PC-9 (cell line): ENCODE measurements around the gene DNAJB6. TPM values are rescaled to one million over a fixed set of nuclear protein-coding genes. Genes with fewer than 3 reads are reported as not detected.

Source experiments
- BruUV-seq: library from RNA; stranded (reverse); fragments of 400-500 nt; replicated peaks from 2 replicates; lab custom pipeline; 2021; lab: Mats Ljungman, UMichigan
- CTCF ChIA-PET: fragments of 300-600 bp; sonication (Branson Sonifier 250); formaldehyde crosslinking; loops from one replicate; lab custom pipeline; 2022; ENCODE audit warnings: antibody characterized with exemption; lab: Charles Lee
- POLR2A ChIA-PET: fragments of 300-600 bp; sonication (Branson Sonifier 250); formaldehyde crosslinking; loops from one replicate; lab custom pipeline; 2022; ENCODE audit warnings: antibody characterized with exemption; ENCODE audit not compliant: unreplicated experiment; lab: Charles Lee
- DNase-seq, 2 experiments: peaks; one replicate each; pipeline versions ENCODE4 v3.0.0 to v3.0.0-alpha.2; 2015 to 2022; ENCODE audit warnings: mixed read lengths in 1 of 2
- H2AFZ ChIP-seq: fragments of 200-600 bp; sonication (generic); 2 replicates; pipeline ENCODE4 v1.8.1; 2017; ENCODE audit warnings: antibody characterized with exemption
- H3F3A ChIP-seq: fragments of 200-600 bp; sonication (generic); 2 replicates; pipeline ENCODE4 v1.8.1; 2017; ENCODE audit warnings: antibody characterized with exemption, mild to moderate bottlenecking, low read depth; ENCODE audit not compliant: insufficient read depth
- H3K27ac ChIP-seq: fragments of 200-600 bp; sonication (generic); 2 replicates; pipeline ENCODE4 v1.6.1; 2016; ENCODE audit warnings: mixed run types
- H3K27me3 ChIP-seq: fragments of 200-600 bp; sonication (generic); 2 replicates; pipeline ENCODE4 v1.6.1; 2016; ENCODE audit warnings: low read depth, mixed run types; ENCODE audit not compliant: insufficient read depth
- H3K36me3 ChIP-seq: fragments of 200-600 bp; sonication (generic); 2 replicates; pipeline ENCODE4 v1.6.1; 2016; ENCODE audit warnings: low read depth, mixed run types
- H3K4me1 ChIP-seq: fragments of 200-600 bp; sonication (generic); replicated peaks from 2 replicates; pipeline ENCODE4 v1.6.1; 2016; ENCODE audit warnings: mixed run types; ENCODE audit not compliant: insufficient read depth
- H3K4me2 ChIP-seq: fragments of 200-600 bp; sonication (generic); 2 replicates; pipeline ENCODE4 v1.6.1; 2017; ENCODE audit warnings: mixed run types
- H3K4me3 ChIP-seq: fragments of 200-600 bp; sonication (generic); 2 replicates; pipeline ENCODE4 v1.6.1; 2016; ENCODE audit warnings: mixed run types
- H3K79me2 ChIP-seq: fragments of 200-600 bp; sonication (generic); 2 replicates; pipeline ENCODE4 v1.6.1; 2017; ENCODE audit warnings: low read depth, mixed run types
- H3K9me2 ChIP-seq: fragments of 200-600 bp; sonication (generic); 2 replicates; pipeline ENCODE4 v1.8.1; 2017; ENCODE audit warnings: mild to moderate bottlenecking; ENCODE audit not compliant: insufficient read depth
- H3K9me3 ChIP-seq: fragments of 200-600 bp; sonication (generic); 2 replicates; pipeline ENCODE4 v1.8.1; 2016; ENCODE audit warnings: low read depth; ENCODE audit not compliant: insufficient read depth
- H4K20me1 ChIP-seq: fragments of 200-600 bp; sonication (generic); 2 replicates; pipeline ENCODE4 v1.8.1; 2017; ENCODE audit not compliant: insufficient read depth
- CTCF ChIP-seq: fragments of 200-600 bp; sonication (generic); conservative IDR thresholded peaks from 2 replicates; pipeline ENCODE4 v1.6.1; 2017; ENCODE audit warnings: mixed run types, antibody characterized with exemption, mild to moderate bottlenecking, moderate library complexity
- EZH2 ChIP-seq: fragments of 200-600 bp; sonication (generic); IDR thresholded peaks from 2 replicates; pipeline ENCODE4 v1.8.0; 2017; ENCODE audit warnings: antibody characterized with exemption, low read depth
- intact Hi-C: fragments of 100-400 bp; cut with micrococcal nuclease; formaldehyde crosslinking; loops from one replicate; pipeline ENCODE4 v1.10.0; 2022; ENCODE audit not compliant: unreplicated experiment
- total RNA-seq: library from RNA; stranded (reverse); gene quantifications from 2 replicates; pipeline ENCODE4 v1.2.3, GENCODE V29; 2021

Gene DNAJB6
- total RNA-seq, 1 experiment from 2014 or later = 182 TPM

DNA sequence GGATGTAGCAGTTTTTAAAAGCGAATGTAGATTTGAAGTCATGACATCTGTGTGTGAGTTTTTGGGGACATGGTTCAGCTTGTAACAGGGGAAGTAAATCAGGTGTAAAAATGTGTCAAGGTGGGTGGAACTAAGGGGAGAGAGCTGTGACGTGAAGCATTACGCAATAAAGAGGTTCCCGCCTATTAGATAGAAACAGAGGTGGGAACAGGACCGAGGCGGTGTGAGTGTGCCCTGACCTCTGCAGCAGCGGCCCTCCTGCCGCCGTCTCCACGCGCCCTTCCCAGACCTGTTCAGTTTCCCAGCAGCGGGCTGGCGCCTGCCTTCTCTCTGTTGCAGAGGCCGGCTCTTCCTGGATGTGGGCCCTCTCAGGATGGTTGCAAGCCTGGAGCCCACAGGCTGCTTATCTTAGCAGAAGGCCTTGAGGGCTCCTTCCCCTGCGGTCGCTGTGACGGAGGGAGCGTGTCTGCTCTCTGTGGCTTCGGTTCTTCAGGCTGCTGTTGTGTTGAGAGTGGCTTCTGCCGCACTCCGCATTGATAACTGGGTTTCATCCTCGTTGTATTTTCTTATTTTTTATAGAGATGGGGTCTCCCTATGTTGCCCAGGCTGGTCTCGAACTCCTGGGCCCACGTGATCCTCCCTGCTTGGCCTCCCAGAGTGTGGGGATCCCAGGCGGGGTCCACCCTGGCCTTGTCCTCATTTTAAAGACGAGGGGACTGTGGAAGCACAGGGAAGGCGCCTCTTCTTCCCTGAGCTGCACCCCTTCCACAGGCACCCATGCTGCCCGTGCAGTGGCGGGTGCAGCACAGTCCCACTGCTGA is 65.0 kb downstream of the DNAJB6 start:
- Histone ChIP-seq H3F3A (peaks cover 51% of the 10 kb centered on the region; the same call in 1 of the 2 replicates), H4K20me1 (peaks cover 82% of the 10 kb centered on the region), H3K4me2 (no peak overlapping the region), H3K4me3 (no peak overlapping the region), H3K9me2 (no peaks in the 10 kb centered on the region), H3K27me3 (no peaks in the 10 kb centered on the region), H3K4me1 (peaks cover 10% of the 10 kb centered on the region), H3K9me3 (no peaks in the 10 kb centered on the region), H3K36me3 (peaks cover 11% of the 10 kb centered on the region; the same call in 1 of the 2 replicates), H3K79me2 (peaks cover 30% of the 10 kb centered on the region), H2AFZ (no peak overlapping the region), H3K27ac (no peak overlapping the region)
- BruUV-seq = no TSS peak
- TF ChIP-seq EZH2 (no peak), CTCF (no peak)
- DNase-seq = no peak
- POLR2A ChIA-PET = no interaction called here
- CTCF ChIA-PET = no interaction called here
- intact Hi-C loops = no loop called here

DNA sequence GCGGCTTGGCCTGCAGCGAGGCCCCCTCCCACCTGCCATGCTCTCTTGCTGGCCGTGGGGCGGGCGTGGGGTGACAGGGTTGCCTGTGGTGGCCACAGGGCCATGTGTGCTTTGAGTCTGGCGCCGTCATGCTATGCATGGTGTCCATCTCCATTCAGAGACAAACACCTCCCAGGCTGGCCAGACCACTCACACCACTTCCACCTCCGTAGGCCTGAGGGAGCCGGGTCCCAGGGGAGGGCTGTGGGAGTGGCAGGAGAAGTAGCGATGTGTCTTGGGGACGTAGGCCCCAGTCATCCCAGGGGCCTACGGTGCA is 65.5 kb downstream of the DNAJB6 start:
- intact Hi-C loops = no loop called here

DNA sequence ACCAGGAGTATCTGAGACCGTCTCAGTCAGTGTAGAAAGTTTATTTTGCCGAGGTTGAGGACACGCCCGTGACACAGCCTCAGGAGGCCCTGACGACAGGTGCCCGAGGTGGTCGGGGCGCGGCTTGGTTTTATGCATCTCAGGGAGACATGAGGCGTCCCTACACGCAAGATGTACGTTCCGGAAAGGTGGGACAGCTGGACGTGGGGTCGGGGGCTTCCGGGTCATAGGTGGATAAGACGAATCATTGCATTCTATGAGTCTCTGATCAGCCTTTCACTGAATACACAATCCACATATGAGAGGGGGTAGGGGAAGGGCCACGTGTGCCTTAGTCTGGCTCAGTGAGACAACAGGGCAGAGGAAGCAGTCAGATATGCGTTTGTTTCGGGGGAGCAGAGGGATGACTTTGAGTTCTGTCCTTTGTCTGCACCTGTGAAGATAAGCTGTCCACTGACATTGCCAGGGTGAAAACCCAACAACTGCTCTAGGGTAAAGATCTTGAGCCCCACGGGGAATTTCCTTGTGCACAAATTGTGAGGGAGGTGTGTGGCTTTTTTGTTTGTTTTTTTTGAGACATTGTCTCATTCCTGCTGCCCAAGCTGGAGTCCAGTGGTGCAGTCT is 66.2 kb downstream of the DNAJB6 start:
- ChIA-PET CTCF (no interaction called here), POLR2A (no interaction called here)
- Histone ChIP-seq H3K27ac (no peak overlapping the region), H3K4me1 (peaks cover 10% of the 10 kb centered on the region), H3F3A (peaks cover 51% of the 10 kb centered on the region; the same call in 1 of the 2 replicates), H3K79me2 (peaks cover 36% of the 10 kb centered on the region), H3K4me2 (no peak overlapping the region), H3K27me3 (no peaks in the 10 kb centered on the region), H2AFZ (no peak overlapping the region), H3K9me3 (no peaks in the 10 kb centered on the region), H4K20me1 (peaks cover 78% of the 10 kb centered on the region), H3K4me3 (no peak overlapping the region), H3K9me2 (no peaks in the 10 kb centered on the region), H3K36me3 (peaks cover 11% of the 10 kb centered on the region; the same call in 1 of the 2 replicates)
- DNase-seq = no peak
- BruUV-seq = no TSS peak
- TF ChIP-seq CTCF (no peak), EZH2 (no peak)
- intact Hi-C loops = no loop called here

More for the DNA sequence above, 65.5 kb downstream of the DNAJB6 start:
- no peak for DNase-seq
- H3K4me1 ChIP-seq = peaks cover 10% of the 10 kb centered on the region
- H3K9me3 ChIP-seq = no peaks in the 10 kb centered on the region
- peaks cover 31% of the 10 kb centered on the region for H3K79me2 ChIP-seq
- H3K27ac ChIP-seq = no peak overlapping the region
- H3K27me3 ChIP-seq = no peaks in the 10 kb centered on the region
- H4K20me1 ChIP-seq = peaks cover 78% of the 10 kb centered on the region
- no peaks in the 10 kb centered on the region for H3K9me2 ChIP-seq
- TF ChIP-seq EZH2 (no peak), CTCF (no peak)
- no peak overlapping the region for H3K4me3 ChIP-seq
- POLR2A ChIA-PET = no interaction called here
- peaks cover 11% of the 10 kb centered on the region; the same call in 1 of the 2 replicates for H3K36me3 ChIP-seq
- H3K4me2 ChIP-seq = no peak overlapping the region
- CTCF ChIA-PET = no interaction called here
- BruUV-seq = no TSS peak
- peaks cover 51% of the 10 kb centered on the region; the same call in 1 of the 2 replicates for H3F3A ChIP-seq
- H2AFZ ChIP-seq = no peak overlapping the region
